DND-41 (cell line): ENCODE data around the gene TMEM190.

Experiments used
- CTCF ChIP-seq: IDR thresholded peaks from 2 replicates; pipeline ENCODE4 v1.5.1; 2012; ENCODE audit warnings: borderline replicate concordance, low read length, moderate library complexity, mild to moderate bottlenecking; ENCODE audit not compliant: poor library complexity, severe bottlenecking; ENCODE audit errors: extremely low read depth
- EZH2 ChIP-seq: IDR thresholded peaks from 3 replicates; pipeline ENCODE4 v1.6.1; 2012; ENCODE audit warnings: borderline replicate concordance, low read depth, mild to moderate bottlenecking, moderate library complexity, low read length, inconsistent platforms; ENCODE audit not compliant: severe bottlenecking

GRCh38 chr19:55392820-55393761 is 16.5 kb downstream of the TMEM190 start:
- no peak for TF ChIP-seq CTCF
- no peak for TF ChIP-seq EZH2
